Measurements from ENCODE around the gene PLB1.

- TF ChIP-seq CTCF (IDR thresholded peaks at IDR 0.05) (no peak), POLR2AphosphoS5 (IDR thresholded peaks at IDR 0.05) (no peak)
Observed at GRCh38 chr2:28680657-28681056, 184.8 kb downstream of the PLB1 start.

Data from stomach (tissue), 4 donors.